ENCODE data around the gene ZNF354C. TPM values are rescaled to one million over a fixed set of nuclear protein-coding genes. Genes with fewer than 3 reads are reported as not detected.

Gene ZNF354C
- total and polyA plus RNA-seq, 9 of the 15 experiments (the other 6 are each of a cell fraction or from before 2014, with no cell fraction given) = 0.01 to 0.08 (median 0.03) TPM; not detected in 1

DNA sequence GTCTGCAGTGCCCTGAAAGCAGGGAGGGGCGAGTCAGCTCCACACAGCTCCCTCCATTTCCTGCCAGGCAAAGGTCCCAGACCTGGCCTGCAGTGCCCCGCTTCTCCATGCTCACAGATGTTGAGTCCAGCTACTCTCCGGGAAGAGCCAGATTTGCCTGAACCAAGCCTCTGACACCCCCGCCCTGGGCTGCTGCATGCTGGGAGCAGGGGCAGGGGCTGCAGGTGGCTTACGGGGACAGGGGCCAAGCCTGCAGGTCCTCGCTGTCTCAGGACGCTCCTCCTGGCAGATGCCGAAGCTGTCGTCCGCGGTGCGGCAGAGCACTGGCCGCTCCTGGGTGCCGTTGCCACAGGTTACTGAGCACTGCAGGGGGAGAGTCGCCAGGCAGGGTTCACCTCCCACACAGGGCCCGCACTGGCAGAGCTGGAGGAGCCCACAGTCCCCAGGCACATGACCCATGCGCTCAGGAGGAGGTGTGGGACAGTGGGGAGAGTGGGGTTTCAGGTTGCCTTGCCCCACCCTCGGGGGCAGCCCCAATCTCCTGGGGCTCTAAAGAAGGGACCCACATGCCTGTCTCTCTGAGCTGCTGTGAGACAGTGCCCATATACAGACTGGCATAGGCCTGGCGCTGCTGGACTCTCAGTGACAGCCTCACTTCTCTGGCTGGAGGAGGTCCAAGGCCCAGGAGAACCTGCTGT, 62.4 kb downstream of the ZNF354C start:
- H3K27me3 ChIP-seq (ENCODE audit: control insufficient read depth in 2 of 2, insufficient read depth in 2 of 2, low read length in 2 of 2) = peaks cover 0 to 53% of the 10 kb centered on the region in 2 experiments; a peak in 2 of 5 replicates
- no peak for ATAC-seq
- ChIA-PET POLR2A (interaction anchor here (0.7 kb wide), 1 partner anchor 9 kb away, joined by 3 read pairs; no protein-coding TSS in a partner anchor), CTCF (ENCODE audit: low intra/inter-chr PET ratio) (no interaction called here)
- DNase-seq (ENCODE audit: extremely low read depth in 1 of 4, low spot score in 3 of 4) = no peak
- no peaks in the 10 kb centered on the region for H3K79me2 ChIP-seq (ENCODE audit: control insufficient read depth, insufficient read depth, low read length)
- intact Hi-C loops (cut with micrococcal nuclease) (no loop called here), in situ Hi-C loops (cut with MboI) (no loop called here)
- no peak overlapping the region for H3K4me2 ChIP-seq (ENCODE audit: insufficient read depth, low read length)
- H3K9me3 ChIP-seq (replicated peaks; ENCODE audit: control insufficient read depth, insufficient read depth, low read depth, low read length) = no peaks in the 10 kb centered on the region
- H3K27ac ChIP-seq (ENCODE audit: extremely low read depth, low read depth, low read length) = no peak overlapping the region
- no peak overlapping the region for H2AFZ ChIP-seq (ENCODE audit: low read depth, low read length)
- peaks cover 0 to 7% of the 10 kb centered on the region in 2 experiments; a peak in 1 of 5 replicates for H3K4me1 ChIP-seq (replicated peaks in 1 of 2; ENCODE audit: control insufficient read depth in 2 of 2, insufficient read depth in 2 of 2, low read length in 2 of 2)
- FAIRE-seq = no peak
- no TSS peak for BruUV-seq (replicated peaks)
- no peaks in the 10 kb centered on the region for H3K9me1 ChIP-seq (ENCODE audit: control insufficient read depth, insufficient read depth, low read length)
- no peaks in the 10 kb centered on the region for H4K20me1 ChIP-seq (replicated peaks; ENCODE audit: control insufficient read depth, insufficient read depth, low read length)
- no peaks in the 10 kb centered on the region for H3K36me3 ChIP-seq (ENCODE audit: control insufficient read depth, insufficient read depth, low read length)
- H3K9ac ChIP-seq (ENCODE audit: insufficient read depth in 1 of 2, low read depth in 2 of 2, low read length in 2 of 2) = no peak overlapping the region
- WGBS (ENCODE audit: insufficient coverage, low coverage, missing lambda C conversion rate) = 2% methylated on average over 19 of the region's 19 CpGs
- no peak for TF ChIP-seq FOXP1 (CRISPR knock-in tag; IDR thresholded peaks at IDR 0.05)
- no peak for TF ChIP-seq MAFF (IDR thresholded peaks at IDR 0.05; ENCODE audit: low read length)
- TF ChIP-seq SMAD1 (IDR thresholded peaks at IDR 0.05; ENCODE audit: low read depth, low read length, partially characterized antibody) = no peak
- no peak for TF ChIP-seq CXXC5 (CRISPR knock-in tag; IDR thresholded peaks at IDR 0.05)
- TF ChIP-seq, protein P1, sequence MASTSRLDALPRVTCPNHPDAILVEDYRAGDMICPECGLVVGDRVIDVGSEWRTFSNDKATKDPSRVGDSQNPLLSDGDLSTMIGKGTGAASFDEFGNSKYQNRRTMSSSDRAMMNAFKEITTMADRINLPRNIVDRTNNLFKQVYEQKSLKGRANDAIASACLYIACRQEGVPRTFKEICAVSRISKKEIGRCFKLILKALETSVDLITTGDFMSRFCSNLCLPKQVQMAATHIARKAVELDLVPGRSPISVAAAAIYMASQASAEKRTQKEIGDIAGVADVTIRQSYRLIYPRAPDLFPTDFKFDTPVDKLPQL (IDR thresholded peaks at IDR 0.05; ENCODE audit: extremely low read depth, insufficient read length) = no peak
- no peak for TF ChIP-seq PHB2 (IDR thresholded peaks at IDR 0.05; ENCODE audit: low read depth)
- TF ChIP-seq, protein P2, sequence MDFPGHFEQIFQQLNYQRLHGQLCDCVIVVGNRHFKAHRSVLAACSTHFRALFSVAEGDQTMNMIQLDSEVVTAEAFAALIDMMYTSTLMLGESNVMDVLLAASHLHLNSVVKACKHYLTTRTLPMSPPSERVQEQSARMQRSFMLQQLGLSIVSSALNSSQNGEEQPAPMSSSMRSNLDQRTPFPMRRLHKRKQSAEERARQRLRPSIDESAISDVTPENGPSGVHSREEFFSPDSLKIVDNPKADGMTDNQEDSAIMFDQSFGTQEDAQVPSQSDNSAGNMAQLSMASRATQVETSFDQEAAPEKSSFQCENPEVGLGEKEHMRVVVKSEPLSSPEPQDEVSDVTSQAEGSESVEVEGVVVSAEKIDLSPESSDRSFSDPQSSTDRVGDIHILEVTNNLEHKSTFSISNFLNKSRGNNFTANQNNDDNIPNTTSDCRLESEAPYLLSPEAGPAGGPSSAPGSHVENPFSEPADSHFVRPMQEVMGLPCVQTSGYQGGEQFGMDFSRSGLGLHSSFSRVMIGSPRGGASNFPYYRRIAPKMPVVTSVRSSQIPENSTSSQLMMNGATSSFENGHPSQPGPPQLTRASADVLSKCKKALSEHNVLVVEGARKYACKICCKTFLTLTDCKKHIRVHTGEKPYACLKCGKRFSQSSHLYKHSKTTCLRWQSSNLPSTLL (IDR thresholded peaks at IDR 0.05) = no peak
- no peak for TF ChIP-seq KHSRP (IDR thresholded peaks at IDR 0.05)
- TF ChIP-seq MTA3 (IDR thresholded peaks at IDR 0.05; ENCODE audit: borderline replicate concordance) = no peak
- H3K4me3 ChIP-seq = no peak overlapping the region
